ENCODE data around the gene MLC1.

Gene MLC1

DNA sequence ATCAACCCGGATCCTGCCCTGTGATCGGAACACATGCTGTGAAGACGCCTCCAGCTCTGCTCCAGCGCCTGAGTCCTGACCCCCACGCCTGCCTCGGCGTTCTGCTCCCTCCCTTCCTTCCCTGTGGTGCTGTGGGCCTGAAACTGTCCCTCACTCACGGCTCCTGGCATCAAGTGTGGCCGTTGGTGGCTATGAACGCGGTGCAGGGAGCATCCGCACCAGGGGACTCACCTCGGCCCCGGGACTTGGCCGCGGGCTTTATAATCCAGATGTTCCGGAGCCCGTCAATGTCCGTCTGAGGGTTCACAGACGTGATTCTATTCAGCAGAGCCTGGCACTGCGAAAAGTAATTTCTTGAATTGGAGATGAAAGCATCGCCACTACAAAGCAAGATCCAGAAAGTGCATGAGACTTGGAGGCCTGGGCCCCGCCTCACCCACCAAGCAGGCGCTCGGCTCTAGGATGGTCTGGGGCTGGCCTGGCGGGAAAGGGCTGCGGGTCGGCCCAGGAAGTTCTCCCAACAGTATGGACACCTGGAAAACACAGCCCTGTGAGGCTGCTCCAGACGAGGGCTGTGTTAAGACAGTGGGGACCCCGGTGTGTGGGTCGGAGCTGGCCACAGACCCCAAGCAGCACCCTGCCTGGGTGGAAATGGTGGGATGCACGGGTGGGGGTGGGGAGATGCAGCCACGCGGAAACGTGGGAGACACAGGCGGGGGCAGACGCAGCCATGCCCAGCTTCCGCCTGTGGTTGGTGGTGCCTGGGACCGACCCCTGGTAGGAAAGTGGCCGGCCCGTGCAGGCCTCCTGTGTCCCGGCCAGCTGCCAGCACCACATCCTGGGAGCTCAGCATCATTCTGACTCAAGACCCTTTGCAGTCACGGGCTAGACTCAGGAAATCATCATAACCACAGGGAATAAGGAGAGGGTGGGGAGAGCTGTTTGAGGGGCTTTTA is 50.8 kb downstream of the MLC1 start:
- DNase-seq: no peak

DNA sequence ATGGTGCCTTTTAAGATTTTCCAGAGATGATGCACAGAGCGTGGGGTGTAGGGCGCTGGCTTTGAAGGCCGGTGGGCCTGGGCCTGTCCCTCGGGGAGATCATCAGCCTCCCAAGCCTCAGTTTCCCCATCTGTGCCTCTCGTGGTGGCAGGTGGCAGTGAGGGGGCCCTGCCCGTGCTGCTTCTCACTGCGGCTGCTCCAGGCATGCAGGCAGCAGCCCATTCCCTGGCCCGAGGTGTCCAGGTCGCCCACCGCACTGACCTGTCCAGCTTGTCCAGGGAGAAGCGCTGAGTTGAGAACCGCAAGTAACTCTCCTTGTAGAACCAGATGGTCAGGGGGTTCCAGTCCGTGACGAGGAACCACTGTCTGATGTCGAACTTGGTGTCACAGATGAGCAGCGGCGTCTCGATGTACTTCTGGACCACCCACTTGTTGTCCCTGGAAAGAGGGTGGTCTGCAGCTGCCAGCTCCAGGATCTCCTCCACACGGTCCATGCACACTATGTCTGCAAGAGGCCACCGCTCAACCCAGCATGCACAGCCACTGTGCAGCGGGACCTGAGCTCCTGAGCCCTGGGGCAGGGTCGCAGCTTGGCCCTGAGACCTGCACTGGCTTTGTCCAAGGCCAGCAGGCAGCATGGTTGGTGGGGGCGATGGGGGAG is 52.2 kb downstream of the MLC1 start:
- no peak for DNase-seq

DNA sequence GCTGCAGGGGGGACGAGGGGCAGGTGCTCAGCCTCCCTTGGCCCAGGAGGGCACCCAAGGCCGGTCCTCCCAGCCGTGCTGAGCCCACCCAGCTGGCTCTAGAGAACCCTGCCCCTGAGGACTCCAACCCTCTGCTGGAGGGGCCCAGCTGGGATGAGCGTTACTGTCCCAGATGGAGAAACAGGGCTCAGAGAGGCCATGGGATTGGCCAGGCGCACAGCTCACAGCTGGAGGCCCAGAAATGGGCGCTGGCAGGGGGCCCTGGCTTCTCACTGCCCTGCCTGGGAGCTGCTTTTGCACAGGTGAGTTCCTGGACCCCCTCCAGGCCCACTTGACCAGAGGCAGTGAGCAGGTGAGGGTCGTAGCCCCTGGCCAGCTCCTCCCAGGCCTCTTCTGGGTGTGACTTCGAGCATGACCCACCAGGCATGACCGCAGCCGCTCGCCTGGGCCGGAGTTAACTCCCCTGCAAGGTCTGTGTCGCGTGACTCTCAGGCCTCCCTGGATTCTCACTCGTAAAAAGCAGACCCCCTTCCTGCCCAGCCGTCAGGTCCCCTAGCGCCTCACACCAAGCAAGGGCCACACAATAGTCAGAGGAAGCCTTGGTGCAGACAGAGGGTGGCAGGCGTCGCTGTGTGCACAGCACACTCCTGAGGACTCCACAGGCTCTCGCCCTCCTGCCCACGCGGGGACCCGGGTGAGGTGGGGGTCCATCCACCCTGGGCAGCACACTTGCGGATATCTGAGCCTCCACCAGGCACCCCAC is 52.9 kb downstream of the MLC1 start:
- no peak for DNase-seq

DNA sequence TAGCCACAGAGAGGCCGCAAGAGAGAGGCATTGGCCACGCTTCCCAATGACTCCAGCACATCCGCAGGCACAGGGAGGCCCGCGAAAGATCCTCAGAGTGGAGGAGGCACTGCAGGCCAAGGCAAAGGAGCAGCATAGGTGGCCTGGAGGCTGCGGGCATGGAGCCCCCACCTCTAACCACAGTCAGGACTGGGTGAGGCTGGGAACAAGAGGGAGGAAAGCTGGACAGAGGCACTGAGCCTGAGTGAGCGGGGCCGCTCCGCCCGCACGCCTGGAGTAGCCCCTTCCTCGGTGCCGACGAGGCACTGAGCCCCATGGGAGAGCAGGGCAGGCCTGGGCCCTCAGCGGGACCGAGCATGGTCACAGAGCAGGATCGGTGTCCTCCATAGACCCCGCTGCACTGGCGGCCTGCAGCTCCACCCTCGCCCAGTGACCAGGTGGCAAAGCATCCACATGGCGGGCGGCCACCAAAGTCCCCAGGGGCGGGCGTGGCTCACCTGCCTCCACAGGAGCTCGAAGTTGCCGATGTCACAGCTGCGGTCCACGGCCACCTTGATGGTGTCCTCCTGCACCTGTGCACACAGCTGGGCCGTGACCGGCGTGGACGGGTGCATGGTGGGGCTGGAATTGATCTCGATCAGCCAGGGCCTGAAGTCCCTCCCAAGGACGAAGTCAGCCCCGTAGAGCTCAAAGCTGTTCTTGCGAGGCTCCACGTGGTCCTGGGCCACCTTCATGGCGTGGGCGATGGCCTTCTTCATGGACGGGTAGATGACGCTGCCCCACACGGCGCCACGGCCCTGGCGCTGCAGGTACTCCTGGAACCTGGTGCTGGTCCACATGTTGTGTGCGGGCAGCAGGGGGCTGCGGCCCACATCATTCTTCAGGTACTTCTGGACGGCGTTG is 53.8 kb downstream of the MLC1 start:
- no peak for DNase-seq

DNA sequence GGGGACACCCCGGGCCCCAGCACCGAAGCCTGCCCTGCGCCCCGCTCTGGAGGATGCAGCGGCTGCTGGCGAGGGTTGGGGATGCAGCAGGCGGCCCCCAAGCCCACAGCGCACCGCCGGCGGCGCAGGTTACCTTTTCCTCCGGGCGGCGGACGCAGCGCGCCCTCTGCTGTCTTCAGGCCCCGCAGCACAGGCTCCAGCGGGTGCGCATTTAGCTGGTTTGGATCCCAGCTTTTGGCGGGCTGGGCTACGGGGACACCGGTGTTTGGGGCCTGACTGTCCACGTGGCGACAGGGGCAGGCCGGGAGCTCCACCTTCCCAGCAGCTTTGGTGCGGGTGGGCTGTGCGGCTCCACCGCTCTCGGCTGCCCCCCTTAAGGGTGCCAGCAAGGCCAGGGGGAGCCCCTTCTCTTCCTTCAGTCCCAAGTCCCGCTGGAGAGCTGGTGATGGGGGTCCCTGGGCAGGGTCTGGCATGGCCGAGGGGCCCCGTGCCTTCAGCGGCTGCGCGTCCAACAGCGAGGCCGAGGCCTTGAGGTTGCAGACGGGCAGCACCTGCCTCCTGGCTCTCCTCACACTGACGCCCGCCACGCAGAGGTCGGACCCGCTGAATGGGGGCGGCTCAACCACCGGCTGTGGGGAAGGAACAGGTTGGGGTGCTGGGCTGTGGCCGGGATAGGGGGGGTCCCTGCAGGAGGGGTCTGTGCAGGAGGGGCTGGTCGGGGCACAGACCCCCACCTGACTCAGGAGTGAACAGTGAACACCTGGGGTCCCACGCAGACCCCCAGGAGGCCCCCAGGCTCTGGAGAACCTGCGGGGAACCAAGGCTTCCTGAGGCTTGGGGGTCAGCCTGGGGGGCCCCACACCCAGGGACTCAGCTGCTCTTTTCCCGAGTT is 54.7 kb downstream of the MLC1 start:
- DNase-seq: peak; percentile 81

DNA sequence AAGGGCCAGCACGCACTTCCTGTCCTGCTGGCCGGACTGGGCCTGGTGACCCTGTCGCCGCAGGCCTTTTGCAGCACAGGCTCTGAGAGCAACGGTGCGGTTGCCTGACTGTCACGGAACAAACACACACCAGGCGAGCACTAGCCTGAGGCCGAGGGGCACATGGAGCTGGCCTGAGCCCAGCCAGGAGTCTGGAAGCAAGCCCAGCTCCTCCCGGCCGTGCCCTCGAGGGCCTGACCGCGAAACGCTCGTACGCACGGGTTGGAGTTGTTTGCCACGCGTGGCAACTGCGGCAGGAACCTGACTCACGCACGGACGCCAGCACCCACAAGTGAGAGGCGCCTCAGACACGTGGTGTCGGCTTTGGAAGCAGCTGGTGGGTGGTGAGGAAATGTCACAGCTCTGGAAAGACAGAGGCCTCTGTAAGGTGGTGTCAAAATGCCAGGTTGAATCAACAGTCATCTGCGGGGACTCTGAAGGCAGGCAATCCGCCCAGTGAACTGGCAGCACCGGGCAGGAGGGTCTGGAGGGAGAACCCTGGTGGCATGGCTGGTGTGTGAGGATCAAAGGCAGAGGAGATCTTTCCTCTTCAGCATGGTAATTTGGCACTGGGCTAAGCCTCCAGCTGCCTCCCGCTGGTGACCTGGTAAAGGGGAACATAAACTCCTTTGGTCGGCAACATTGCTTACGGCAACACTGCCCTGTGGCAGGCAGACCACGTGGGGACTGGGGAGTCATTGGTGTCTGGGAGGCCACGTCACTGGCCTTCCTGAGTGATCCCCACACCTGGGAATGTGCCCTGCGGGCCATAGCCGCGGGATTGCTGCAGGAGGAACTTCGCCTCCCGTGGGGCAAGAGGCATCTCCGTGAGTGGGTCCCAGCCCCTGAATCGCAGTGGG is 57.3 kb downstream of the MLC1 start:
- DNase-seq: peak; percentile 59

DNA sequence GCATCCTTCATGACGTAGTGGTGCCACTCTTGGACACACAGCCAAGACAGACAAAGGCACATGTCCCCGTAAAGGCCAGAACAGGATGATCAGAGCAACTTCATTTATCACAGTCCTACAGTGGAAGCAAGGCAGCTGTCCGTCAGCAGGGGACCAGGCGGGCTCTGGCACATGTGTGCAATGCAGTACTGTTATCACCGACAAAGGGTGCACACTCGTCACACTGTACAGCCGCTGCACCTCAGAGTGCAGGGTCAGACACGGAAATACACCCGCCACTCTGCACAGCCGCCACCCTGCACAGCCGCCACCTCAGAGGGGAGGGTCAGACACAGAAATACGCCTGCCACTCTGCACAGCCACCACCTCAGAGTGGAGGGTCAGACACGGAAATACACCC is 59.2 kb downstream of the MLC1 start:
- DNase-seq: no peak

DNA sequence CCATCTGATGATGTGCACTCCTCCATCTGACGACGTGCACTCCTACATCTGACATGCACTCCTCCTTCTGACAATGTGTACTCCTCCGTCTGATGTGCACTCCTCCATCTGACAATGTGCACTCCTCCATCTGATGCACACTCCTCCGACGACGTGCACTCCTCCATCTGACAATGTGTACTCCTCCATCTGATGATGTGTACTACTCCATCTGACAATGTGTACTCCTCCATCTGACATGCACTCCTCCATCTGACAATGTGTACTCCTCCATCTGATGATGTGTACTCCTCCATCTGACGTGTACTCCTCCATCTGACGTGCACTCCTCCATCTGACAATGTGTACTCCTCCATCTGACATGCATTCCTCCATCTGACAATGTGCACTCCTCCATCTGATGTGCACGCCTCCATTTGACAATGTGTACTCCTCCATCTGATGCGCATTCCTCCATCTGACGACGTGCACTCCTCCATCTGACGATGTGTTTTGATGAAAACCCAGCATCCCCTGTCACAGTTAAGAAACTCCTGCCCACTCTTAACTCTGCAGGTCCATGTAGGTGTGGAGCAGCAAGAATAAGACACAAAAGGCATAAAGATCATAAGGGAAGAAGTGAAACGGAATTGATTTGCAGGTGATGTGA is 62.9 kb downstream of the MLC1 start:
- no peak for DNase-seq

DNA sequence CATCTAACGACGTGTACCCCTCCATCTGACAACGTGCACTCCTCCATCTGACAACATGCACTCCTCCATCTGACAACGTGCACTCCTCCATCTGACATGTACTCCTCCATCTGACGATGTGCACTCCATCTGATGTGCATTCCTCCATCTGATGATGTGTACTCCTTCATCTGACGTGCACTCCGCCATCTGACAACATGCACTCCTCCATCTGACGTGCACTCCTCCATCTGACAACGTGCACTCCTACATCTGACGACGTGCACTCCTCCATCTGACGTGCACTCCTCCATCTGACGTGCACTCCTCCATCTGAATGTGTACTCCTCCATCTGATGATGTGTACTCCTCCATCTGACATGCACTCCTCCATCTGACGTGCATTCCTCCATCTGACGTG is 64.6 kb downstream of the MLC1 start:
- no peak for DNase-seq

DNA sequence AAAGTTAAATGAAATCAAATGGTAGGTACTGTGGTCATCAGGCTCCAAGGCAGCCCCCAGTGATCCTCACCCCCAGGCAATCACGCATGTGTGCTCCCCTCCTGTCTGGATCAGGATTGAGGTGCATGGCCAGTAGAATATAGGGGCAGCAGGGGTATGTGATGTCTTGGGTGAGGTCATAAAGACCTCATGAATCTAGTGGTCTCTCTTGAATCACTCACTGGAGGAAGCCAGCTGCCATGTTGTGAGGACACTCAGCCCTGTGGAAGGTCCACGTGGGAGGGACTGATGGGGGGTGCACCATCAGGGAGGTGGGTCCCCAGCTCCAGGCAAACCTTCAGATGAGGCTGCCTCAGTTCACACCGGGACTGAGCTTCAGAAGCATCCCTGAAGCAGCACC is 65.9 kb downstream of the MLC1 start:
- no peak for DNase-seq

DNA sequence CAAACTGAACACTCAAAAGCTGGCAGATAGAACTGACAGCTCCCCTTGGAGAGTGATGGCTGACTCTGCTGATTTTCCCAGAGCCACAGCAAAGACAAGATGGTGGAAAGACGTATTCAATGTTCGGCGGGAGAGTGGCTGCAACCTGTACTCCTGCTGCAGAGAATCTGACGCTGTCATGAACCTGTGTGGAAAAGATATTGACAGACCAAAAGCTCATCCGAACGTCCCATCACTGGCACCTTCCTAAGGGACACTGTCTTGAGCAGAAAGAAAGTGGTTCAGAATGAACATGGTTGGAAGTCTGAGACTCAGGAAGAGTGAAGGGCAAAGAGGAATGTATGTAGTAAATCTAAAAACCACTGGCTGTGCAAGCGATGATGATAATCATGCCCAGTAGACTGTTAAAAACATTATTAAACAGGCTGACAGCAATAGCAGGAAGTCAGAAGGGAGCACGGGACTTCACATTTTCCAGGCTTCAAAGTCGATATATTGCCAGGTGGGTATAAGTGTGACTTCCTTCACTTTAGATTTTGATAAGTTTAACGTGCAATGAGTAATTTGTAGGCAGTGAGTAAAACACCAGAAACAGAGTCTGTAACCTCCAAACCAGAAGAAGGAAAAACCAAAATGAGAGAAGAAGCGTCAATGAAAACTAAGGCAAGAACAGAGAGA is 66.5 kb downstream of the MLC1 start:
- DNase-seq: peak; percentile 74

DNA sequence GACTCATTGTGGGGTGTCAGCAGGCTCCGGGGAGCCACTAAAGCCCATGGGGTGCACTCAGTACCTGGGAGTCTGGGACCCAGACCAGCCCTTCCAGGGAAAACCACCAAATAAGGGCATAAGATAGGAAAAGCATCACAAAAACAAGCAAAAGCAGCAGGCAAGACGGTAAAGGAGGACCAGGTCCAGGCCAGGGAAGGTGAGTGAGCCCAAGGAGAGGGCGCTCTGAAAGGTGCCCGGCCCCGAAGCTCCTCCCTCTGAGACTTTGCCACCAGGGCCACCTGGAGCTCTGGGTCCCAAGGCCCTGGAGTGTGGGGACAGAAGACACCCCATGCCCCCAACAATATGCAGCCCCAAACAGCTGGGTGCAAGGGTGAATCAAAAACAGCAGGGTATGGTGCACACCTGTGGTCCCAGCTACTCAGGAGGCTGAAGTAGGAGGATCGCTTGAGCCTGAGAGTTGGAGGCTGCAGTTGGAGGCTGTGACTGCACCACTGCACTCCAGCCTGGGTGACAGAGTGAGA is 67.5 kb downstream of the MLC1 start:
- no peak for DNase-seq

DNA sequence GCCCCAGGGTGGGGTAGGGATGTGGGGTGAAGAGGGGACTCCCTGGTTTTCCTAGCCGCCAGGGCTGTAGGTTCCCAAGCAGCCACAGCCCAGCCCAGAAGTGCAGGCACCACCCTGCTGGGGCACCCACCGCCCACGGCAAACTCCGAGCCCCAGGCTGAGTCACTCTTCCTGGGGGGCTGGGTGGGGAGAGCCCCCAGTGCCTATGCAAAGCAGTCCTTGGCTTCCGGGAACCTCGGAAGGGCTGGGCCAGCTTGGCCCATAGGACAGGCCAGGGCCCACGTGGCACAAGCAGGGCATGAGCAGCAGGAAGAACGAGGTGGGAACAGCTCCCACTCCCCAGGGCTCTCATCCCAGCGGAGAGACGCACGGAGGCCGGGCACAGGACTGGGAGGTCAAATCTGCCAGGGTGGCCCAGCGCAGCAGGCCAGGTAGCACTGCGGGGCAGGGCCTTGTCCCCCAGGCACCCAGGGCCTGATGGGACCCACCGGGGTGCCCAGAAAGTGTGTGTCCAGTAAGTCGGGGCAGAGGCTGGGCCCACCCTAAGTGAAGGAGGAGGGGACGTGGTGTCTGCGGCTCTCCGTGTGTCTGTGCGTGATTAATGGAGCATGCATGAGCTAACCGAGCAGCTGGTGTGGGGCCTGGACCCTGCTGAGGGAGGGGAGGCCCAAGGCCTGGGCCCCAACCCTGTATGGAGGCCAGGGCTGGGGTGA is 68.1 kb downstream of the MLC1 start:
- peak; percentile 69 for DNase-seq

DNA sequence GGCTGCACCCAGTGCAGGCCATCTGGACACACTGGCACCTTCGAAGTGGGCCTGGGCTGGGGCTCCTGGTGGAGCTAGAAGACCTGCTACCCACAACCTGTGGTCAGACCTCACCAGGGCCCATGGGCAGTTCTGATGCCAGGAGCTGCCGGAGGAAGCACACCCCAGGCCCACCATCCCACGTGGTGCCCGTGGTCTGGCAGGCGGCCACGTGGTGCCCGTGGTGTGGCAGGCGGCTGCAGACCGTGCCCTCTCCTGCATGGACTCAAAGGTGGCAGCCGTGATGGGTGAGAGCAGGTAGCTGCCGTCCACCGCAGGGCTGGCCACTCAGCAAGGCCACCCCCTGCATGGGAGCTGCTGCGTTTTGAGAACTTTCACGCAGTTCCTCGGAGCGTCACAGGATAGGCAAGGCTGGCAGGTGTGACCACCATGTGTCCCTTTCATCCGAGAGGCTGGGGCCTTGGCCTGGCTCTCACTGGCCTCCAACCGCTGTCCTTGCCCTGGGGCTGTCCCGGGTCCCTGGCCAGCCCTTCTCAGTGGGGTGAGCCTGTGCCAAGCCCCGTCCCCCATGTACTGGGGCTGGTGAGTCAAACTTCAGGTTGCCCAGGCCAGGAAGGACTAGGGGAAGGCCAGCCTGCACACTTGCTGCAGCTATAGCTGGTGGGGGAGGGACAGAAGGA is 68.8 kb downstream of the MLC1 start:
- DNase-seq: no peak

DNA sequence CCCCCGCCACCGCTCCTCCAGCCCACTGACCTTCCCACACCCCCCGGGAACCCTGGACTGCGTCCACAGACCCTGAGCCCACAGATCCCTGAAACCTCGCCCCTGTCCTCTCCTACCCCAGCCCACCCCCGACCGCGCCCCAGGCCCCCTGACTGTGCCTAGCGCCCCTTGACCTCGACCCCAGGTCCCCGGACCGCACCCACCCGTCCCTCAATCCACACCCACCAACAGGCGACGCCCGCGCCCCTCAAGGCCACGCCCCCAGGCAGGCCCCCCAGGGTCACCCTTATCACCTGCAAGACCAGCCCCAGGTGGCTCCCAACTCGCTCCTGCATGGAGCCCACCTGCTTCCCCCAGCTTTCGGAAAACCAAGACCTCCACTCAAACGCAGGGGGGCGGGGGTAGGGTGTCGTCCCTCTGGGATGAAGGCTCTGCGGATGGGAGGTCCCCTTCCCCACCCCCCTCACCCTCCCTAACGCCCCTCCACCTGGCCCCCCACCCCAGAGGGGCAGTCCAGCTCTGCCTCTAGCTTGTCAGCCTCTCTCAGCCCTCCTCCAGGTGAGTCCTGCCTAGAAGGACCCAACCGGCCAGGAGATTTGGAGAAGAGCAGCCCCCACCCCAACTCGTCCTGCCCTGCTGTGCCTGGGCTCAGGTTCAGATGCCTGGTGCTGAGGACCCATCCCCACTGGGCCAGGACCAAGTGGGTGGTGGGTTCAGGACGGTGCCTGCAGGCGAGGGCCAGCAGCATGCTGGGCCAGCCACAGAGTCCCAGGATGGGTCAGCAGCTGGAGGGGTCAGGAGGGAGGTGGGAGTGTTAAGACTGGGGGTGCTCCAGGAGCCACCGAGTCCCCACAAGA is 69.5 kb downstream of the MLC1 start:
- no peak for DNase-seq

DNA sequence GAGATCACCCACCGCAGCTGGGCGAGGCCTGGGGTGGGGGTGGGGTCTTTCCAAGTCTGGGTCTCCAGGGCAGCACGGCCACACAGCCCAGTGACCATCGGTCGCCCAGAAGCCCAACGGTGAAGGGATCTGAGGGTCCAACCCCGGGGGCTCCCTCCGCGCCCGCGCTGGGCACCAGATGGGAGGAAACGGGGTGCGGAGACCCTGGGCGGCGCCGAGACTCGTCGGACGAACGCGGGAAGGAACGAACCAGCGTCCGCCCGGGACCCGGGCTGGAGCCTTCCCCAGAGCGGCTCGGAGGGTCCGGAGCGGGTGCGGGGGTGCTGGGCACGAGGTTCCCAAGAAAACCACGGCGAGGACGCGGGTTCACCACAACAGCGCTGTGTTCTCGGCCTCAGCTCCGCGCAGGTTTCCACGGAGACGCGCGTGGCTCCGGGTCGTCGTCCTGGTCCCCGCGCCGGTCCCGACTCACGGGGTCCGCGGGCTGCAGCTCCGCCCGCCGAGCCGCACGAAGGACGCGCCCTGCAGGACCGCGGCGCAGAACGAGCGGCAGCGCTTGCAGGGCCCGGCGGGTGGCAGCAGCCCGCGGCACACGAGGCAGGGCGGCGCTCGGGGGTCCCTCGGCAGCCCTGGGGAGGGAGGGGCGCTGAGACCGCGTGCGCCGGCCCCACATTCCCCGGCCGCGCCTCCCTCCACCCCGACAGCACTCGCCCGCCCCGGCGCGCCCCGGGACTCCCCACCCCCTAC is 70.4 kb downstream of the MLC1 start:
- no peak for DNase-seq

All from CD4-positive, alpha-beta T cell treated with Interleukin-4 for 4 hours (primary cell).